H1 (cell line): ENCODE data around the gene MBD3. TPM values are rescaled to one million over a fixed set of nuclear protein-coding genes. Genes with fewer than 3 reads are reported as not detected.

Experiments used
- CEBPB ChIP-seq: IDR thresholded peaks from 2 replicates; pipeline ENCODE4 v1.6.1; 2012; ENCODE audit warnings: low read depth, low read length
- EZH2 ChIP-seq: fragments of 200-600 bp; sonication (generic); IDR thresholded peaks from 2 replicates; pipeline ENCODE4 v1.7.1; 2012; ENCODE audit warnings: low read depth, mild to moderate bottlenecking, moderate library complexity, low read length, inconsistent platforms; ENCODE audit not compliant: severe bottlenecking
- HDAC6 ChIP-seq: IDR thresholded peaks from one replicate; pipeline ENCODE4 v1.7.1; 2012; ENCODE audit warnings: low read depth, mild to moderate bottlenecking, inconsistent platforms, low read length, moderate library complexity
- KDM1A ChIP-seq: fragments of 200-600, 300-600 bp; sonication (generic); IDR thresholded peaks from 2 replicates; pipeline ENCODE4 v1.7.1; 2016; ENCODE audit warnings: mild to moderate bottlenecking, low read length, borderline replicate concordance
- KDM5A ChIP-seq: fragments of 200-600 bp; IDR thresholded peaks from 2 replicates; pipeline ENCODE4 v1.7.1; 2012; ENCODE audit warnings: mild to moderate bottlenecking, low read length, inconsistent platforms, mixed read lengths
- RNF2 ChIP-seq: fragments of 200-900, 300-1000 bp; sonication (generic); IDR thresholded peaks from 2 replicates; pipeline ENCODE4 v1.7.1; 2016; ENCODE audit warnings: borderline replicate concordance, low read depth, mild to moderate bottlenecking, antibody characterized with exemption, low read length; ENCODE audit not compliant: poor library complexity, severe bottlenecking; ENCODE audit errors: missing control alignments
- SUZ12 ChIP-seq: fragments of 200-600 bp; sonication (generic); IDR thresholded peaks from 2 replicates; pipeline ENCODE4 v1.6.1; 2012; ENCODE audit warnings: mild to moderate bottlenecking, inconsistent platforms, low read length, moderate library complexity, mixed read lengths
- polyA plus RNA-seq, 7 experiments: library from polyadenylated mRNA; depleted of rRNA in 3 of 7; stranded (reverse) in 5 of 7; unstranded in 2 of 7; fragments of >200 nt in 5 of 7; fragments of 200-250 nt in 2 of 7; gene quantifications; 1 replicate in 5 of 7; 2 replicates in 1 of 7; 4 replicates in 1 of 7; pipeline versions ENCODE4 v1.2.1 to v1.2.3, GENCODE V29; 2011 to 2013; ENCODE audit warnings: missing spikeins in 2 of 7, mixed read lengths in 2 of 7
- total RNA-seq: library from RNA; stranded (reverse); fragmentation: NEBNext Ultra II Directional; extraction: Animal tissue kit (Norgen Biotek cat#: 25700); gene quantifications from 2 replicates; pipeline ENCODE4 v1.2.1, GENCODE V29; 2021
- TF ChIP-seq, protein P1 (sequence below): fragments of 300-600 bp; sonication (generic); IDR thresholded peaks from 2 replicates; pipeline ENCODE4 v1.7.1; 2012; ENCODE audit warnings: low read length, moderate library complexity, mild to moderate bottlenecking, inconsistent platforms; ENCODE audit not compliant: insufficient replicate concordance
- TF ChIP-seq, protein P2 (sequence below): IDR thresholded peaks from 2 replicates; pipeline ENCODE4 v1.6.1; 2012; ENCODE audit warnings: inconsistent platforms

The MBD3 gene
- total and polyA plus RNA-seq, 2 of the 8 experiments (the other 6 are each of a cell fraction or from before 2014, with no cell fraction given): 88.2 to 110 TPM

DNA sequence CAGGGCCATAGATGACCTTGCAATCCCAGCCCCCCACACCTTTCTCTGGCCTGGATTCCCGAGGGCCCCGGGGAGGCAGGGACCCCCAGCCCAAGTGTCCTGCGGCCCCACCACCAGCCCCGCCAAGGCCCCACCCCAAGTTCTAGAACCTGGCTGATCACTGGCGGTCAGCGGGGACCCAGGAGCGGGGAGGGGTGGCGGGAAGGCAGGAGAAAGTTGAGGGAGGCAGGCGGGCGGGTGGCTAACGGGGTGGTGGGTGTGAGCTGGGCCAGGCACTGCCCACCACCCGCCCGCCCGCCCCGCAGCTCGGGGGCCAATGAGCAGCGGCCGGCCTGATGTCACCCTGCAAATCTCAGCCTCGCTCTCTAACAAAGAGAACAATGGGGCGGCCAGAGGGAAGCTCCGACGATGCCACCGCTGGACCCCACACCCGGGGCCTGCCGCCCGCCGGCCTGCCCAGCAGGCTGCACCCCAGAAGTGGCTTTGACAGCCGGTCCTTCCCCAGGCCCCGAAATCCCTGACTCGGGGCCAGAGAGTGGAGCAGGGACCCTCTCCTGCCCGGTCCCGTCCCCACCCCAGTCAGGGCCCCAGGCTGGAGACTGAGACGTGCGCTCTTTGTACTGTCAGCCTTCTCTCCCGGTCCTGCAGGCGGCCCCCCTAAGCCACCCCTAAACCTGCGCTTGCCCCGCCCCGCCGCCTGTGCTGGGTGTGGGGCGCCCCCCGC is 26.1 kb downstream of the MBD3 start (continued):
- TF ChIP-seq, protein P1, sequence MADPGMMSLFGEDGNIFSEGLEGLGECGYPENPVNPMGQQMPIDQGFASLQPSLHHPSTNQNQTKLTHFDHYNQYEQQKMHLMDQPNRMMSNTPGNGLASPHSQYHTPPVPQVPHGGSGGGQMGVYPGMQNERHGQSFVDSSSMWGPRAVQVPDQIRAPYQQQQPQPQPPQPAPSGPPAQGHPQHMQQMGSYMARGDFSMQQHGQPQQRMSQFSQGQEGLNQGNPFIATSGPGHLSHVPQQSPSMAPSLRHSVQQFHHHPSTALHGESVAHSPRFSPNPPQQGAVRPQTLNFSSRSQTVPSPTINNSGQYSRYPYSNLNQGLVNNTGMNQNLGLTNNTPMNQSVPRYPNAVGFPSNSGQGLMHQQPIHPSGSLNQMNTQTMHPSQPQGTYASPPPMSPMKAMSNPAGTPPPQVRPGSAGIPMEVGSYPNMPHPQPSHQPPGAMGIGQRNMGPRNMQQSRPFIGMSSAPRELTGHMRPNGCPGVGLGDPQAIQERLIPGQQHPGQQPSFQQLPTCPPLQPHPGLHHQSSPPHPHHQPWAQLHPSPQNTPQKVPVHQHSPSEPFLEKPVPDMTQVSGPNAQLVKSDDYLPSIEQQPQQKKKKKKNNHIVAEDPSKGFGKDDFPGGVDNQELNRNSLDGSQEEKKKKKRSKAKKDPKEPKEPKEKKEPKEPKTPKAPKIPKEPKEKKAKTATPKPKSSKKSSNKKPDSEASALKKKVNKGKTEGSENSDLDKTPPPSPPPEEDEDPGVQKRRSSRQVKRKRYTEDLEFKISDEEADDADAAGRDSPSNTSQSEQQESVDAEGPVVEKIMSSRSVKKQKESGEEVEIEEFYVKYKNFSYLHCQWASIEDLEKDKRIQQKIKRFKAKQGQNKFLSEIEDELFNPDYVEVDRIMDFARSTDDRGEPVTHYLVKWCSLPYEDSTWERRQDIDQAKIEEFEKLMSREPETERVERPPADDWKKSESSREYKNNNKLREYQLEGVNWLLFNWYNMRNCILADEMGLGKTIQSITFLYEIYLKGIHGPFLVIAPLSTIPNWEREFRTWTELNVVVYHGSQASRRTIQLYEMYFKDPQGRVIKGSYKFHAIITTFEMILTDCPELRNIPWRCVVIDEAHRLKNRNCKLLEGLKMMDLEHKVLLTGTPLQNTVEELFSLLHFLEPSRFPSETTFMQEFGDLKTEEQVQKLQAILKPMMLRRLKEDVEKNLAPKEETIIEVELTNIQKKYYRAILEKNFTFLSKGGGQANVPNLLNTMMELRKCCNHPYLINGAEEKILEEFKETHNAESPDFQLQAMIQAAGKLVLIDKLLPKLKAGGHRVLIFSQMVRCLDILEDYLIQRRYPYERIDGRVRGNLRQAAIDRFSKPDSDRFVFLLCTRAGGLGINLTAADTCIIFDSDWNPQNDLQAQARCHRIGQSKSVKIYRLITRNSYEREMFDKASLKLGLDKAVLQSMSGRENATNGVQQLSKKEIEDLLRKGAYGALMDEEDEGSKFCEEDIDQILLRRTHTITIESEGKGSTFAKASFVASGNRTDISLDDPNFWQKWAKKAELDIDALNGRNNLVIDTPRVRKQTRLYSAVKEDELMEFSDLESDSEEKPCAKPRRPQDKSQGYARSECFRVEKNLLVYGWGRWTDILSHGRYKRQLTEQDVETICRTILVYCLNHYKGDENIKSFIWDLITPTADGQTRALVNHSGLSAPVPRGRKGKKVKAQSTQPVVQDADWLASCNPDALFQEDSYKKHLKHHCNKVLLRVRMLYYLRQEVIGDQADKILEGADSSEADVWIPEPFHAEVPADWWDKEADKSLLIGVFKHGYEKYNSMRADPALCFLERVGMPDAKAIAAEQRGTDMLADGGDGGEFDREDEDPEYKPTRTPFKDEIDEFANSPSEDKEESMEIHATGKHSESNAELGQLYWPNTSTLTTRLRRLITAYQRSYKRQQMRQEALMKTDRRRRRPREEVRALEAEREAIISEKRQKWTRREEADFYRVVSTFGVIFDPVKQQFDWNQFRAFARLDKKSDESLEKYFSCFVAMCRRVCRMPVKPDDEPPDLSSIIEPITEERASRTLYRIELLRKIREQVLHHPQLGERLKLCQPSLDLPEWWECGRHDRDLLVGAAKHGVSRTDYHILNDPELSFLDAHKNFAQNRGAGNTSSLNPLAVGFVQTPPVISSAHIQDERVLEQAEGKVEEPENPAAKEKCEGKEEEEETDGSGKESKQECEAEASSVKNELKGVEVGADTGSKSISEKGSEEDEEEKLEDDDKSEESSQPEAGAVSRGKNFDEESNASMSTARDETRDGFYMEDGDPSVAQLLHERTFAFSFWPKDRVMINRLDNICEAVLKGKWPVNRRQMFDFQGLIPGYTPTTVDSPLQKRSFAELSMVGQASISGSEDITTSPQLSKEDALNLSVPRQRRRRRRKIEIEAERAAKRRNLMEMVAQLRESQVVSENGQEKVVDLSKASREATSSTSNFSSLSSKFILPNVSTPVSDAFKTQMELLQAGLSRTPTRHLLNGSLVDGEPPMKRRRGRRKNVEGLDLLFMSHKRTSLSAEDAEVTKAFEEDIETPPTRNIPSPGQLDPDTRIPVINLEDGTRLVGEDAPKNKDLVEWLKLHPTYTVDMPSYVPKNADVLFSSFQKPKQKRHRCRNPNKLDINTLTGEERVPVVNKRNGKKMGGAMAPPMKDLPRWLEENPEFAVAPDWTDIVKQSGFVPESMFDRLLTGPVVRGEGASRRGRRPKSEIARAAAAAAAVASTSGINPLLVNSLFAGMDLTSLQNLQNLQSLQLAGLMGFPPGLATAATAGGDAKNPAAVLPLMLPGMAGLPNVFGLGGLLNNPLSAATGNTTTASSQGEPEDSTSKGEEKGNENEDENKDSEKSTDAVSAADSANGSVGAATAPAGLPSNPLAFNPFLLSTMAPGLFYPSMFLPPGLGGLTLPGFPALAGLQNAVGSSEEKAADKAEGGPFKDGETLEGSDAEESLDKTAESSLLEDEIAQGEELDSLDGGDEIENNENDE: no peak
- TF ChIP-seq CEBPB: no peak
- no peak for TF ChIP-seq RNF2
- TF ChIP-seq, protein P2, sequence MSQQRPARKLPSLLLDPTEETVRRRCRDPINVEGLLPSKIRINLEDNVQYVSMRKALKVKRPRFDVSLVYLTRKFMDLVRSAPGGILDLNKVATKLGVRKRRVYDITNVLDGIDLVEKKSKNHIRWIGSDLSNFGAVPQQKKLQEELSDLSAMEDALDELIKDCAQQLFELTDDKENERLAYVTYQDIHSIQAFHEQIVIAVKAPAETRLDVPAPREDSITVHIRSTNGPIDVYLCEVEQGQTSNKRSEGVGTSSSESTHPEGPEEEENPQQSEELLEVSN: no peak
- no peak for TF ChIP-seq KDM5A
- TF ChIP-seq SUZ12: no peak
- TF ChIP-seq KDM1A: no peak
- TF ChIP-seq EZH2: no peak
- TF ChIP-seq HDAC6: no peak
